H9 (cell line): ENCODE measurements around the gene GCNA. TPM values are rescaled to one million over a fixed set of nuclear protein-coding genes. Genes with fewer than 3 reads are reported as not detected.

Source experiments
- DNase-seq: peaks from one replicate; pipeline ENCODE4 v3.0.0-alpha.2; 2017
- H2AFZ ChIP-seq: one replicate; pipeline ENCODE4 v1.6.1; 2013; ENCODE audit warnings: mild to moderate bottlenecking, low read length, control low read depth, moderate library complexity
- H2AK5ac ChIP-seq: 2 replicates; pipeline ENCODE4 v1.6.1; 2013; ENCODE audit warnings: low read length, control low read depth, mixed read lengths; ENCODE audit not compliant: insufficient read length
- H2BK120ac ChIP-seq: one replicate; pipeline ENCODE4 v1.6.1; 2013; ENCODE audit warnings: low read depth, mild to moderate bottlenecking, low read length, control low read depth, inconsistent platforms; ENCODE audit not compliant: poor library complexity, severe bottlenecking
- H2BK12ac ChIP-seq: 2 replicates; pipeline ENCODE4 v1.6.1; 2013; ENCODE audit warnings: low read length, control low read depth, mixed read lengths, low read depth; ENCODE audit not compliant: insufficient read length
- H2BK15ac ChIP-seq: 2 replicates; pipeline ENCODE4 v1.6.1; 2013; ENCODE audit warnings: low read depth, low read length, control low read depth
- H2BK20ac ChIP-seq: one replicate; pipeline ENCODE4 v1.6.1; 2013; ENCODE audit warnings: low read depth, mild to moderate bottlenecking, low read length, control low read depth, inconsistent platforms; ENCODE audit not compliant: poor library complexity, severe bottlenecking
- H2BK5ac ChIP-seq: 2 replicates; pipeline ENCODE4 v1.6.1; 2013; ENCODE audit warnings: low read length, control low read depth, mixed read lengths; ENCODE audit not compliant: insufficient read length
- H3K14ac ChIP-seq: 2 replicates; pipeline ENCODE4 v1.6.1; 2013; ENCODE audit warnings: low read length, control low read depth; ENCODE audit not compliant: insufficient read depth
- H3K18ac ChIP-seq: 2 replicates; pipeline ENCODE4 v1.6.1; 2013; ENCODE audit warnings: low read depth, mild to moderate bottlenecking, mixed read lengths, low read length, control low read depth; ENCODE audit not compliant: insufficient read length
- H3K23ac ChIP-seq: 2 replicates; pipeline ENCODE4 v1.6.1; 2013; ENCODE audit warnings: low read length, control low read depth, mixed read lengths, low read depth; ENCODE audit not compliant: insufficient read length
- H3K23me2 ChIP-seq: 2 replicates; pipeline ENCODE4 v1.6.1; 2013; ENCODE audit warnings: low read depth, mild to moderate bottlenecking, mixed read lengths, low read length, control low read depth; ENCODE audit not compliant: insufficient read length, poor library complexity, severe bottlenecking
- H3K27ac ChIP-seq: 2 replicates; pipeline ENCODE4 v1.5.1; 2013; ENCODE audit warnings: low read length, control low read depth, mixed read lengths, low read depth; ENCODE audit not compliant: insufficient read length
- H3K27me3 ChIP-seq: 2 replicates; pipeline ENCODE4 v1.6.1; 2013; ENCODE audit warnings: low read length, control low read depth, inconsistent platforms; ENCODE audit not compliant: insufficient read depth
- H3K4ac ChIP-seq: 2 replicates; pipeline ENCODE4 v1.6.1; 2013; ENCODE audit warnings: low read depth, mild to moderate bottlenecking, control low read depth, inconsistent platforms, low read length, moderate library complexity
- H3K4me1 ChIP-seq: 2 replicates; pipeline ENCODE4 v1.6.1; 2013; ENCODE audit warnings: low read length, control low read depth, inconsistent platforms; ENCODE audit not compliant: insufficient read depth
- H3K4me2 ChIP-seq: 2 replicates; pipeline ENCODE4 v1.6.1; 2013; ENCODE audit warnings: low read length, control low read depth, mixed read lengths; ENCODE audit not compliant: insufficient read length, insufficient read depth
- H3K56ac ChIP-seq: 2 replicates; pipeline ENCODE4 v1.6.1; 2013; ENCODE audit warnings: low read depth, mild to moderate bottlenecking, mixed read lengths, low read length, control low read depth; ENCODE audit not compliant: insufficient read length
- H3K79me1 ChIP-seq: 2 replicates; pipeline ENCODE4 v1.6.1; 2013; ENCODE audit warnings: low read depth, mild to moderate bottlenecking, moderate library complexity, low read length, control low read depth, inconsistent platforms; ENCODE audit not compliant: insufficient read depth, poor library complexity, severe bottlenecking
- H3K79me2 ChIP-seq: 2 replicates; pipeline ENCODE4 v1.6.1; 2013; ENCODE audit warnings: low read length, control low read depth, inconsistent platforms; ENCODE audit not compliant: insufficient read depth
- H3K9ac ChIP-seq: 2 replicates; pipeline ENCODE4 v1.6.1; 2013; ENCODE audit warnings: low read length, control low read depth, mixed read lengths; ENCODE audit not compliant: insufficient read length; ENCODE audit errors: extremely low read depth
- H3K9me3 ChIP-seq: one replicate; pipeline ENCODE4 v1.6.1; 2013; ENCODE audit warnings: low read depth, low read length, inconsistent platforms; ENCODE audit not compliant: control insufficient read depth
- H3T11ph ChIP-seq: one replicate; pipeline ENCODE4 v1.6.1; 2013; ENCODE audit warnings: mild to moderate bottlenecking, low read length, control low read depth, inconsistent platforms
- H4K20me1 ChIP-seq: one replicate; pipeline ENCODE4 v1.6.1; 2013; ENCODE audit not compliant: control insufficient read depth, insufficient read length, insufficient read depth
- H4K5ac ChIP-seq: 2 replicates; pipeline ENCODE4 v1.6.1; 2013; ENCODE audit warnings: low read depth, mild to moderate bottlenecking, mixed read lengths, low read length, control low read depth; ENCODE audit not compliant: insufficient read length
- H4K8ac ChIP-seq: replicated peaks from 2 replicates; pipeline ENCODE4 v1.6.1; 2013; ENCODE audit warnings: low read length, control low read depth, mixed read lengths, low read depth; ENCODE audit not compliant: insufficient read length
- H4K91ac ChIP-seq: 2 replicates; pipeline ENCODE4 v1.6.1; 2013; ENCODE audit warnings: low read depth, mild to moderate bottlenecking, moderate library complexity, mixed read lengths, low read length, control low read depth; ENCODE audit not compliant: insufficient read length
- H3K27ac Mint-ChIP-seq, 3 experiments: 2 replicates in 2 of 3; 3 replicates in 1 of 3; pipeline ENCODE4 v1.8.0; 2020 to 2021; ENCODE audit warnings: mixed read lengths in 3 of 3, mild to moderate bottlenecking in 1 of 3, moderate library complexity in 1 of 3
- H3K27me3 Mint-ChIP-seq: 2 replicates; pipeline ENCODE4 v1.8.0; 2021; ENCODE audit warnings: low read depth, mild to moderate bottlenecking, moderate library complexity, mixed read lengths
- H3K36me3 Mint-ChIP-seq, 3 experiments: 2 replicates in 2 of 3; 3 replicates in 1 of 3; pipeline ENCODE4 v1.8.0; 2020 to 2021; ENCODE audit warnings: low read depth in 3 of 3, mixed read lengths in 3 of 3; ENCODE audit not compliant: insufficient read depth in 1 of 3
- H3K4me1 Mint-ChIP-seq, 2 experiments: 2 replicates each; pipeline ENCODE4 v1.8.0; 2020; ENCODE audit warnings: mixed read lengths in 2 of 2
- H3K4me3 Mint-ChIP-seq, 2 experiments: 2 replicates in 1 of 2; 3 replicates in 1 of 2; pipeline ENCODE4 v1.8.0; 2020 to 2021; ENCODE audit warnings: mild to moderate bottlenecking in 2 of 2, mixed read lengths in 2 of 2, moderate library complexity in 1 of 2
- H3K9me3 Mint-ChIP-seq, 2 experiments: 2 replicates in 1 of 2; 3 replicates in 1 of 2; pipeline ENCODE4 v1.8.0; 2020; ENCODE audit warnings: mild to moderate bottlenecking in 2 of 2, mixed read lengths in 2 of 2, moderate library complexity in 1 of 2
- CTCF ChIP-seq: fragments of 200-600 bp; sonication (generic); conservative IDR thresholded peaks from 3 replicates; pipeline ENCODE4 v1.8.0; 2021; ENCODE audit warnings: antibody characterized with exemption, mild to moderate bottlenecking
- WGBS: extraction: QIAGEN DNeasy Blood & Tissue Kit; methylation state at CpG from one replicate; pipeline ENCODE4 v1.1.7; 2013; ENCODE audit warnings: missing lambda C conversion rate, low lambda C conversion rate, mixed read lengths; ENCODE audit not compliant: insufficient read length; ENCODE audit errors: extremely low coverage; 5-methylcytosine and 5-hydroxymethylcytosine counted together
- total RNA-seq: library from RNA; stranded (reverse); gene quantifications from 2 replicates; pipeline ENCODE4 v1.2.1, GENCODE V29; 2021

Gene GCNA
- total RNA-seq, 1 experiment from 2014 or later: 0.96 TPM

- Histone ChIP-seq H4K5ac (no peak overlapping the region), H3K27me3 (no peaks in the 10 kb centered on the region), H3T11ph (no peak overlapping the region), H2BK12ac (no peak overlapping the region), H2BK20ac (no peak overlapping the region), H3K23ac (no peak overlapping the region), H4K20me1 (no peaks in the 10 kb centered on the region), H3K9ac (no peak overlapping the region), H2BK5ac (no peak overlapping the region), H3K79me1 (no peaks in the 10 kb centered on the region), H2AK5ac (no peak overlapping the region), H3K56ac (no peak overlapping the region), H2BK15ac (no peak overlapping the region), H2BK120ac (no peak overlapping the region), H4K91ac (no peak overlapping the region), H4K8ac (no peak overlapping the region), H3K23me2 (no peaks in the 10 kb centered on the region), H3K18ac (no peak overlapping the region), H3K4me1 (no peaks in the 10 kb centered on the region), H2AFZ (no peak overlapping the region), H3K4ac (no peak overlapping the region), H3K9me3 (peaks cover 47% of the 10 kb centered on the region), H3K79me2 (no peaks in the 10 kb centered on the region), H3K14ac (no peak overlapping the region), H3K27ac (no peak overlapping the region), H3K4me2 (no peak overlapping the region)
- Mint-ChIP-seq H3K4me1 (no peaks in the 10 kb centered on the region), H3K27ac (peak overlapping the region in 1 of 3 experiments; percentile 66; a peak in 2 of 7 replicates), H3K4me3 (no peak overlapping the region), H3K27me3 (no peaks in the 10 kb centered on the region), H3K36me3 (peaks cover 30 to 50% (median 45%) of the 10 kb centered on the region in 3 experiments), H3K9me3 (peaks cover 63 to 72% of the 10 kb centered on the region in 2 experiments)
- TF ChIP-seq CTCF: no peak
- no CpG with 5 or more reads among the region's 33 CpGs for WGBS
- no peak for DNase-seq
Measured at GRCh38 chrX:71603618-71604017, 25.4 kb downstream of the GCNA start.
